Stomach smooth muscle (tissue), 2 donors: Measurements from ENCODE around the gene STXBP6.

ENCODE experiments used
- H3K27ac ChIP-seq: one replicate; pipeline ENCODE4 v1.7.0; 2013; ENCODE audit warnings: mild to moderate bottlenecking, low read length, inconsistent platforms
- H3K27me3 ChIP-seq, 2 donors: one replicate each; pipeline ENCODE4 v1.7.0; 2013; ENCODE audit warnings: low read length in 2 of 2; ENCODE audit not compliant: insufficient read depth in 2 of 2, control insufficient read depth in 1 of 2
- H3K36me3 ChIP-seq, 2 donors: one replicate each; pipeline ENCODE4 v1.7.0; 2013; ENCODE audit warnings: low read length in 2 of 2; ENCODE audit not compliant: control insufficient read depth in 2 of 2, insufficient read depth in 2 of 2
- H3K4me1 ChIP-seq: one replicate; pipeline ENCODE4 v1.7.0; 2013; ENCODE audit warnings: low read length; ENCODE audit not compliant: control insufficient read depth, insufficient read depth
- H3K4me3 ChIP-seq, 2 donors: one replicate each; pipeline ENCODE4 v1.7.0; 2013; ENCODE audit warnings: low read length in 2 of 2
- H3K9ac ChIP-seq, 2 donors: one replicate each; pipeline ENCODE4 v1.7.0; 2013; ENCODE audit warnings: low read length in 2 of 2, mild to moderate bottlenecking in 1 of 2
- H3K9me3 ChIP-seq, 2 donors: one replicate each; pipeline ENCODE4 v1.7.0; 2013; ENCODE audit warnings: low read length in 2 of 2; ENCODE audit not compliant: control insufficient read depth in 2 of 2
- donor health status: healthy.
- donor health status: Pancreatic carcinoma.

Gene STXBP6

GRCh38 chr14:24915958-24916595 lies 133.9 kb downstream of the STXBP6 start:
- Histone ChIP-seq H3K4me1 (peaks cover 8% of the 10 kb centered on the region), H3K4me3 (no peak overlapping the region), H3K36me3 (no peaks in the 10 kb centered on the region), H3K27ac (no peak overlapping the region), H3K27me3 (no peaks in the 10 kb centered on the region), H3K9ac (no peak overlapping the region), H3K9me3 (no peaks in the 10 kb centered on the region)

- peaks cover 8% of the 10 kb centered on the region for H3K4me1 ChIP-seq
- no peaks in the 10 kb centered on the region for H3K9me3 ChIP-seq
- no peaks in the 10 kb centered on the region for H3K36me3 ChIP-seq
- no peak overlapping the region for H3K9ac ChIP-seq
- H3K27ac ChIP-seq: no peak overlapping the region
- no peak overlapping the region for H3K4me3 ChIP-seq
- no peaks in the 10 kb centered on the region for H3K27me3 ChIP-seq
These were observed 134.5 kb downstream of the STXBP6 start for GRCh38 chr14:24915403-24915921.

GRCh38 chr14:24913746-24914145 lies 136.2 kb downstream of the STXBP6 start:
- Histone ChIP-seq H3K27me3 (no peaks in the 10 kb centered on the region), H3K9ac (no peak overlapping the region), H3K9me3 (no peaks in the 10 kb centered on the region), H3K4me1 (peaks cover 8% of the 10 kb centered on the region), H3K36me3 (no peaks in the 10 kb centered on the region), H3K27ac (no peak overlapping the region), H3K4me3 (no peak overlapping the region)

- Histone ChIP-seq H3K9me3 (no peaks in the 10 kb centered on the region), H3K4me1 (peaks cover 8% of the 10 kb centered on the region), H3K27ac (no peak overlapping the region), H3K9ac (no peak overlapping the region), H3K36me3 (no peaks in the 10 kb centered on the region), H3K4me3 (no peak overlapping the region), H3K27me3 (no peaks in the 10 kb centered on the region)
These were observed 136.9 kb downstream of the STXBP6 start for GRCh38 chr14:24913021-24913420.

GRCh38 chr14:24911324-24912109 lies 138.4 kb downstream of the STXBP6 start:
- Histone ChIP-seq H3K4me1 (peaks cover 8% of the 10 kb centered on the region), H3K27me3 (no peaks in the 10 kb centered on the region), H3K27ac (no peak overlapping the region), H3K9me3 (no peaks in the 10 kb centered on the region), H3K9ac (no peak overlapping the region), H3K36me3 (no peaks in the 10 kb centered on the region), H3K4me3 (peak overlapping the region in 1 of 2 donors; percentile 41)

GRCh38 chr14:24910408-24910986 lies 139.4 kb downstream of the STXBP6 start:
- H3K4me1 ChIP-seq: peaks cover 8% of the 10 kb centered on the region
- no peaks in the 10 kb centered on the region for H3K27me3 ChIP-seq
- no peak overlapping the region for H3K4me3 ChIP-seq
- H3K9me3 ChIP-seq: no peaks in the 10 kb centered on the region
- H3K9ac ChIP-seq: no peak overlapping the region
- H3K36me3 ChIP-seq: no peaks in the 10 kb centered on the region
- no peak overlapping the region for H3K27ac ChIP-seq

GRCh38 chr14:24909523-24910302 lies 140.2 kb downstream of the STXBP6 start:
- H3K9ac ChIP-seq: no peak overlapping the region
- H3K27ac ChIP-seq: no peak overlapping the region
- H3K36me3 ChIP-seq: no peaks in the 10 kb centered on the region
- H3K4me1 ChIP-seq: peaks cover 8% of the 10 kb centered on the region
- H3K4me3 ChIP-seq: no peak overlapping the region
- no peaks in the 10 kb centered on the region for H3K9me3 ChIP-seq
- no peaks in the 10 kb centered on the region for H3K27me3 ChIP-seq

GRCh38 chr14:24908592-24909236 lies 141.2 kb downstream of the STXBP6 start:
- no peak overlapping the region for H3K4me3 ChIP-seq
- H3K4me1 ChIP-seq: peaks cover 8% of the 10 kb centered on the region
- H3K36me3 ChIP-seq: no peaks in the 10 kb centered on the region
- no peaks in the 10 kb centered on the region for H3K27me3 ChIP-seq
- H3K9me3 ChIP-seq: no peaks in the 10 kb centered on the region
- no peak overlapping the region for H3K9ac ChIP-seq
- no peak overlapping the region for H3K27ac ChIP-seq

GRCh38 chr14:24904533-24904932 lies 145.4 kb downstream of the STXBP6 start:
- Histone ChIP-seq H3K4me3 (no peak overlapping the region), H3K9me3 (no peaks in the 10 kb centered on the region), H3K4me1 (no peaks in the 10 kb centered on the region), H3K9ac (no peak overlapping the region), H3K27ac (no peak overlapping the region), H3K36me3 (no peaks in the 10 kb centered on the region), H3K27me3 (no peaks in the 10 kb centered on the region)

- H3K4me1 ChIP-seq: no peaks in the 10 kb centered on the region
- no peaks in the 10 kb centered on the region for H3K27me3 ChIP-seq
- H3K27ac ChIP-seq: no peak overlapping the region
- no peak overlapping the region for H3K9ac ChIP-seq
- no peaks in the 10 kb centered on the region for H3K36me3 ChIP-seq
- H3K9me3 ChIP-seq: no peaks in the 10 kb centered on the region
- H3K4me3 ChIP-seq: no peak overlapping the region
These were observed 146.6 kb downstream of the STXBP6 start for GRCh38 chr14:24903337-24903736.
